Type B pancreatic cell (in vitro differentiated cells): ENCODE results near the gene PRUNE1. TPM values are rescaled to one million over a fixed set of nuclear protein-coding genes. Genes with fewer than 3 reads are reported as not detected.

Source experiments
- DNase-seq: peaks from one replicate; pipeline ENCODE4 v3.0.0; 2021; ENCODE audit warnings: mixed read lengths; ENCODE audit not compliant: unreplicated experiment; ENCODE audit errors: extremely low spot score
- H3K27ac Mint-ChIP-seq: 2 replicates; pipeline ENCODE4 v1.8.0; 2021; ENCODE audit warnings: mild to moderate bottlenecking, mixed read lengths
- H3K27me3 Mint-ChIP-seq: 2 replicates; pipeline ENCODE4 v1.8.0; 2021; ENCODE audit warnings: mixed read lengths
- H3K36me3 Mint-ChIP-seq: 2 replicates; pipeline ENCODE4 v1.8.0; 2021; ENCODE audit warnings: mixed read lengths
- H3K4me1 Mint-ChIP-seq: one replicate; pipeline ENCODE4 v1.8.0; 2021; ENCODE audit warnings: mixed read lengths; ENCODE audit not compliant: unreplicated experiment
- H3K4me3 Mint-ChIP-seq: 2 replicates; pipeline ENCODE4 v1.8.0; 2021; ENCODE audit warnings: mild to moderate bottlenecking, mixed read lengths
- H3K9me3 Mint-ChIP-seq: 2 replicates; pipeline ENCODE4 v1.8.0; 2021; ENCODE audit warnings: mixed read lengths
- CTCF ChIP-seq: fragments of 200-600 bp; sonication (generic); conservative IDR thresholded peaks from 2 replicates; pipeline ENCODE4 v1.5.0; 2021; ENCODE audit warnings: antibody characterized with exemption, mild to moderate bottlenecking
- total RNA-seq: library from RNA; stranded (reverse); gene quantifications from 2 replicates; pipeline ENCODE4 v1.2.1, GENCODE V29; 2021; ENCODE audit warnings: low replicate concordance

The PRUNE1 gene
- total RNA-seq, 1 donor from 2014 or later, result 20.4 TPM

GRCh38 chr1:151037032-151037431 is 28.8 kb downstream of the PRUNE1 start:
- H3K36me3 Mint-ChIP-seq, result peaks cover 30% of the 10 kb centered on the region
- TF ChIP-seq CTCF, result no peak
- DNase-seq, result no peak
- H3K4me3 Mint-ChIP-seq, result peak overlapping the region; percentile 91
- H3K9me3 Mint-ChIP-seq, result peaks cover 4% of the 10 kb centered on the region
- H3K27me3 Mint-ChIP-seq, result no peaks in the 10 kb centered on the region
- peaks cover 5% of the 10 kb centered on the region for H3K4me1 Mint-ChIP-seq
- H3K27ac Mint-ChIP-seq, result peak overlapping the region; percentile 96

GRCh38 chr1:151039521-151039920 is 31.3 kb downstream of the PRUNE1 start:
- no peak for DNase-seq
- H3K4me3 Mint-ChIP-seq, result peak overlapping the region; percentile 2
- peaks cover 5% of the 10 kb centered on the region for H3K4me1 Mint-ChIP-seq
- H3K36me3 Mint-ChIP-seq, result peaks cover 26% of the 10 kb centered on the region
- H3K27me3 Mint-ChIP-seq, result no peaks in the 10 kb centered on the region
- H3K9me3 Mint-ChIP-seq, result peaks cover 4% of the 10 kb centered on the region
- H3K27ac Mint-ChIP-seq, result no peak overlapping the region
- TF ChIP-seq CTCF, result no peak

- DNase-seq, result no peak
- Mint-ChIP-seq H3K27ac (no peak overlapping the region), H3K36me3 (peaks cover 10% of the 10 kb centered on the region), H3K4me1 (peaks cover 5% of the 10 kb centered on the region), H3K9me3 (no peaks in the 10 kb centered on the region), H3K4me3 (no peak overlapping the region), H3K27me3 (no peaks in the 10 kb centered on the region)
- TF ChIP-seq CTCF, result no peak
These were observed 34.9 kb downstream of the PRUNE1 start for GRCh38 chr1:151043163-151043562.

GRCh38 chr1:151047591-151047924 is 39.3 kb downstream of the PRUNE1 start, which contains the start of gene C1orf56:
Gene C1orf56, plus strand, starts transcription at chr1:151047751. Its CDS starts 97 bp downstream, at chr1:151047848.
- Mint-ChIP-seq H3K4me1 (peaks cover 5% of the 10 kb centered on the region), H3K27ac (peak within 1 kb of the TSS; percentile 95), H3K4me3 (peak within 1 kb of the TSS; percentile 99), H3K27me3 (no peaks in the 10 kb centered on the region), H3K9me3 (no peaks in the 10 kb centered on the region), H3K36me3 (peaks cover 10% of the 10 kb centered on the region)
- peak; percentile 83 for DNase-seq
- no peak for TF ChIP-seq CTCF

- Mint-ChIP-seq H3K9me3 (no peaks in the 10 kb centered on the region), H3K4me1 (peaks cover 5% of the 10 kb centered on the region), H3K27me3 (no peaks in the 10 kb centered on the region), H3K36me3 (peaks cover 5% of the 10 kb centered on the region), H3K4me3 (peak overlapping the region; percentile 99), H3K27ac (peak overlapping the region; percentile 95)
- peak; percentile 75 for TF ChIP-seq CTCF
- DNase-seq, result peak; percentile 77
These were observed 39.8 kb downstream of the PRUNE1 start for GRCh38 chr1:151047925-151048644.
